ENCODE data around the gene ZNF232. TPM values are rescaled to one million over a fixed set of nuclear protein-coding genes. Genes with fewer than 3 reads are reported as not detected.
"Not testable (repeated sequence)": the region's sequence is repeated elsewhere in the genome, so short reads cannot be mapped to it uniquely, and the experiment has no call there.

ZNF232 gene
- total RNA-seq, 2 experiments from 2014 or later = 2.1 to 3.6 TPM

DNA sequence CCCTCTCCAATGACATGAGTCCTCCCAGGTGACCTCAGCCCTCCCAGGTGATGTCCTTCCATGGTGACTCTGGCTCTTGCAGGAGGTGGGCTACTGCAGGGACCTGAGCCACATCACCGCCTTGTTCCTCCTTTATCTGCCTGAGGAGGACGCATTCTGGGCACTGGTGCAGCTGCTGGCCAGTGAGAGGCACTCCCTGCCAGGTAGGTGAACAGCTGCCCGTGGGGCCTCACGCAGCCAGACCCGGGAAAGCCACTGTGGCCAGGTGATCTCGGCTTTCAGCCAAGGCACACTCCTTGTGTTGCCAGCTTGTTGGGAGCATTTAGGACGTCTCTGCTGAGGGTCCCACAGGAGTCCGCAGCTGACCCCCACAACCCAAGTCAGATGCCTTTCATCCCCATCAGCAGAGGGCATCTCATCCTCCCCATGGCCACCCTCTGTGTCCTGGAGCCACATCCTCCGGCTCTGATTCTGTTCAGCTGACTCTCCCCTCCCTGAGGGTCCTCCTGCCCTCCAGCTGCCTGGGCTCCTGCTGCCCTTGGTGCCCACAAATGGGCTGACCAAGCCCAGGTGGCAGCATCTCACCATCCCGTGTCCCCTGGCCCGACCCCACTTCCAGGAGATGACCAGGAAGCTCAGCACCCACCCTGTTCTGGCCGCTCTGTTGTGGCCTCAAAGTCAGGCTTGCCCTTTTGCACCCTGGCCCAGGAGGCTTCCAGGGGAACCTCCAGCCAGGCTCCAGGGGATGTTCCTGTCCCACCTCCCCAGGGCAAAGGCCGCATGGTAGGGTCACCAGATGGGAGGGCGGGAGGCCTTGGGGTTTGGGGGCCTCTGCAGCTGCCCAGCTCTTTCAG, 24.3 kb upstream of the ZNF232 start:
- ATAC-seq (ENCODE audit: poor library complexity) = no peak
- Mint-ChIP-seq H3K27ac (no peak overlapping the region), H3K27me3 (no peaks in the 10 kb centered on the region), H3K4me3 (no peak overlapping the region), H3K36me3 (ENCODE audit: low read depth) (no peaks in the 10 kb centered on the region), H3K9me3 (no peaks in the 10 kb centered on the region), H3K4me1 (ENCODE audit: low read depth) (no peaks in the 10 kb centered on the region)
- no peak overlapping the region for H3K27ac ChIP-seq (ENCODE audit: low read depth in 1 of 2, low read length in 2 of 2)
- no peaks in the 10 kb centered on the region for H3K4me1 ChIP-seq (ENCODE audit: insufficient read depth, low read length)
- ChIA-PET CTCF (no interaction called here), POLR2A (no interaction called here)
- no peaks in the 10 kb centered on the region for H3K27me3 ChIP-seq (ENCODE audit: control insufficient read depth in 1 of 2, insufficient read depth in 2 of 2, low read length in 2 of 2)
- H3K9me3 ChIP-seq (ENCODE audit: control insufficient read depth in 1 of 2, insufficient read depth in 1 of 2, low read length in 2 of 2) = no peaks in the 10 kb centered on the region
- no peaks in the 10 kb centered on the region for H3K36me3 ChIP-seq (ENCODE audit: insufficient read depth, low read length)
- TF ChIP-seq, protein P1, sequence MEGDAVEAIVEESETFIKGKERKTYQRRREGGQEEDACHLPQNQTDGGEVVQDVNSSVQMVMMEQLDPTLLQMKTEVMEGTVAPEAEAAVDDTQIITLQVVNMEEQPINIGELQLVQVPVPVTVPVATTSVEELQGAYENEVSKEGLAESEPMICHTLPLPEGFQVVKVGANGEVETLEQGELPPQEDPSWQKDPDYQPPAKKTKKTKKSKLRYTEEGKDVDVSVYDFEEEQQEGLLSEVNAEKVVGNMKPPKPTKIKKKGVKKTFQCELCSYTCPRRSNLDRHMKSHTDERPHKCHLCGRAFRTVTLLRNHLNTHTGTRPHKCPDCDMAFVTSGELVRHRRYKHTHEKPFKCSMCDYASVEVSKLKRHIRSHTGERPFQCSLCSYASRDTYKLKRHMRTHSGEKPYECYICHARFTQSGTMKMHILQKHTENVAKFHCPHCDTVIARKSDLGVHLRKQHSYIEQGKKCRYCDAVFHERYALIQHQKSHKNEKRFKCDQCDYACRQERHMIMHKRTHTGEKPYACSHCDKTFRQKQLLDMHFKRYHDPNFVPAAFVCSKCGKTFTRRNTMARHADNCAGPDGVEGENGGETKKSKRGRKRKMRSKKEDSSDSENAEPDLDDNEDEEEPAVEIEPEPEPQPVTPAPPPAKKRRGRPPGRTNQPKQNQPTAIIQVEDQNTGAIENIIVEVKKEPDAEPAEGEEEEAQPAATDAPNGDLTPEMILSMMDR (IDR thresholded peaks at IDR 0.05) = no peak
- H3K4me3 ChIP-seq (ENCODE audit: low read length) = no peak overlapping the region
- DNase-seq = no peak
- intact Hi-C loops (cut with DNase I, micrococcal nuclease) = no loop called here

DNA sequence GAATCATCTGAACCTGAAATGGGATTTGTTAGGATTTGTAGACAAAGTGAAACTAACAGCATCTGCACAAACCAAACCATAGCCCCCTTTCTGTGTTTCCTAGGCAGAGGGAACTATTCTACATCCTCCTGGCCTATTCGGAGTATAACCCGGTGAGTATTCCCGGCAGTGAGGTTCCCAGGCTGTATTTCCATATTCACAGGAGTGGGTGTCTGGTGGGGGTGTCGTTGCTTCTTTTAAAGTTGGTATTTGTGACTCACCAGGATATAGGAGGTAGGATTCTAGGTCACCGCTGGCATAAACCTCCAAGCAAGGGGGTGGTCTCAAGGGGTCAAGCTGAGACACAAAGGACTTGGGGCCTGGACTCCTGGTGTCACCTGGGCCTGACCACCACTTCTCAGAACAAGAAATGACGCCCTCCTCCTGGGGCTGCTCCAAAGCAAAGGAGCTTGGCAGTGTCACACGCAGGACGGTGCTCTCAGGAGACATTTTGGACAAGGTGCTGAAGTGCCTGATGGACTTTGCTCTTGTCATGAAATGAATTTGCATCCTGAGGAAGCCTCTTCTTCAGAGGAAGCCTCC, 23.5 kb upstream of the ZNF232 start:
- H3K4me3 ChIP-seq (ENCODE audit: low read length); CTCF ChIA-PET; H3K27me3 Mint-ChIP-seq; H3K9me3 ChIP-seq (ENCODE audit: control insufficient read depth in 1 of 2, insufficient read depth in 1 of 2, low read length in 2 of 2); H3K9me3 Mint-ChIP-seq; H3K4me1 ChIP-seq (ENCODE audit: insufficient read depth, low read length); ATAC-seq (ENCODE audit: poor library complexity); H3K27ac ChIP-seq (ENCODE audit: low read depth in 1 of 2, low read length in 2 of 2); H3K27ac Mint-ChIP-seq; POLR2A ChIA-PET; H3K4me1 Mint-ChIP-seq (ENCODE audit: low read depth); H3K4me3 Mint-ChIP-seq; H3K27me3 ChIP-seq (ENCODE audit: control insufficient read depth in 1 of 2, insufficient read depth in 2 of 2, low read length in 2 of 2); H3K36me3 ChIP-seq (ENCODE audit: insufficient read depth, low read length); DNase-seq; H3K36me3 Mint-ChIP-seq (ENCODE audit: low read depth); intact Hi-C loops (cut with DNase I, micrococcal nuclease): not testable (repeated sequence)

DNA sequence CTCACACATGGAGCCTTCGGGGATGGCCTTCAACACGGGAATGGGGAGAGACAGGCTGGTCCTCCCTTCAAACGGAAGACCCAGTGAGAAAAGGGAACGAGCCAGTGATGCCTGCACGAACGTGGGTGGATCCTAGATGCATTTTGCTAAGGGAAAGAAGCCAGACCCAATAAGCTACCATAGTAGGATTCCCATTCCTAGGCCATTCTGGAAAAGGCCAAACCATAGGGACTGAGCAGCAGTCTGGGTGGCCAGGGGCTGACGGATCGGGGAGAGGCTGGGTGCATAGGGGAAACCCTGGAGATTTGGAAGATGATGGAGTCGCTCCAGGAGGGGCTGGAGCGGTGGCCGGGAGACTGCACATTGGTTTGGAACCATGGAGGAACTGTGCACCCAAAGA, 22.9 kb upstream of the ZNF232 start:
- H3K27me3 Mint-ChIP-seq; H3K27ac Mint-ChIP-seq; POLR2A ChIA-PET; H3K4me3 Mint-ChIP-seq; H3K36me3 Mint-ChIP-seq (ENCODE audit: low read depth); H3K9me3 Mint-ChIP-seq; H3K36me3 ChIP-seq (ENCODE audit: insufficient read depth, low read length); H3K9me3 ChIP-seq (ENCODE audit: control insufficient read depth in 1 of 2, insufficient read depth in 1 of 2, low read length in 2 of 2); H3K27me3 ChIP-seq (ENCODE audit: control insufficient read depth in 1 of 2, insufficient read depth in 2 of 2, low read length in 2 of 2); intact Hi-C loops (cut with DNase I, micrococcal nuclease); H3K27ac ChIP-seq (ENCODE audit: low read depth in 1 of 2, low read length in 2 of 2); ATAC-seq (ENCODE audit: poor library complexity); DNase-seq; H3K4me3 ChIP-seq (ENCODE audit: low read length); H3K4me1 Mint-ChIP-seq (ENCODE audit: low read depth); CTCF ChIA-PET; H3K4me1 ChIP-seq (ENCODE audit: insufficient read depth, low read length): not testable (repeated sequence)

DNA sequence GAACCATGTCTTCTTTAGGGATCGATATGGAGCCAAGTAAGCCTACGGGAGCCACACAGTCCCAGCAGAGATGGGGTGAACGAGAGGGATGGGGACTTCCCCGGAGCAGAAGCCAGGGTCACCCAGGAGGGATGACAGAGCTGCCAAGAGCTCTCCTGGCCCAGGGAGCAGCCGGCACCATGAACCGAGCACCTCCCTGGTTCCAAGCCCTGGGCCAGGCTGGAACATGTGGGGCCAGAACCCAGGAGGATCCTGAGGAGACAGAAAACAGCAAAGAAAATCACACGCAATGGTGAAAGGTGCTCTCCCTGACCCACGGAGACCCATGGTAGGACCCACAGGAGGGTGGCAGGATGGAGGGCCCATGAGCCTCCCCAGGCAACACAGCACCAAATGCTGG, 22.3 kb upstream of the ZNF232 start:
- intact Hi-C loops (cut with DNase I, micrococcal nuclease); H3K36me3 Mint-ChIP-seq (ENCODE audit: low read depth); H3K27ac ChIP-seq (ENCODE audit: low read depth in 1 of 2, low read length in 2 of 2); H3K36me3 ChIP-seq (ENCODE audit: insufficient read depth, low read length); CTCF ChIA-PET; POLR2A ChIA-PET; H3K9me3 ChIP-seq (ENCODE audit: control insufficient read depth in 1 of 2, insufficient read depth in 1 of 2, low read length in 2 of 2); H3K4me3 ChIP-seq (ENCODE audit: low read length); H3K27me3 Mint-ChIP-seq; H3K27me3 ChIP-seq (ENCODE audit: control insufficient read depth in 1 of 2, insufficient read depth in 2 of 2, low read length in 2 of 2); H3K4me1 Mint-ChIP-seq (ENCODE audit: low read depth); H3K9me3 Mint-ChIP-seq; H3K4me3 Mint-ChIP-seq; H3K27ac Mint-ChIP-seq; DNase-seq; ATAC-seq (ENCODE audit: poor library complexity); H3K4me1 ChIP-seq (ENCODE audit: insufficient read depth, low read length): not testable (repeated sequence)
